NK-92 (cell line): ENCODE measurements around the gene KLHL20.

Experiments
- DNase-seq: peaks from one replicate; lab custom pipeline; 2025; ENCODE audit not compliant: unreplicated experiment; lab: John Stamatoyannopoulos, UW

KLHL20 gene

DNA sequence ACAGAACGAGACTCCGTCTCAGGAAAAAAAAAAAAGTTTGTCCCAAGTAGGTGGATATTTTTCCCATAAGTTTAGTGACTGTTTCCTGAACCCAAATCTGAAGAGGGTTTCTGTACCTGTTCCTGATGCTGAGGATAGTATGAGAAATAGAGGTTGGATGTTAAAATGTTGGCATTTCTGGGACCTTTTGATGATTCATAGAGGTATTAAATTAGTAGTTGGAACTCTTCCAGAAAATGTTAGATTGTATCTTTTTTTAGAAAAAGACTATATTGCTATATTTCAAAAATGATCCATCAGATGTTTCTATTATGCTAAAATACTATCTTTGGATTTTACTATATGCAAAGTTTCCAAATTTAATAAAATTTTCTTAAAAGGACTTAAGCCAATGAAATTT, 112.8 kb downstream of the KLHL20 start:
- no peak for DNase-seq

DNA sequence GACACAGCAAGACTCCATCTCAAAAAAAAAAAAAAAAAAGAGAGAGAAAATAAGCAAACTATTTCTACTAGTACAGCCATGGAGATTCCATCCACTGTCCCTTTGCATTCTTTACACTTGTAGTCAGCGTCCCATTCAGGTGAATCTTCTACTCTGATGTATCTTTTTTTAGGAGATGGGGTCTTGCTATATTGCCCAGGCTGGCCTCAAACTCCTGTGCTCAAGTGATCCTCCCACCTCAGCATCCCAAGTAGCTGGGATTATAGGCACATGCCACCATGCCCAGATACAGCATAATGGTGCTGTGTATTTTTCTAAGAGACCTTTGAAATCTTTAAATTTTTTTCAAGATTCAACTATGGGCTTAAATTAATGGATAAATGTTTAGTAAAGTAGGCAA, 118.0 kb downstream of the KLHL20 start:
- no peak for DNase-seq
